SHP77 (cell line): ENCODE data around the gene CLHC1.
"Not testable (repeated sequence)": the region's sequence is repeated elsewhere in the genome, so short reads cannot be mapped to it uniquely, and the experiment has no call there.

ENCODE experiments used
- DNase-seq, 2 experiments: peaks; one replicate each; lab custom pipeline; 2025; lab: John Stamatoyannopoulos, UW

The CLHC1 gene

DNA sequence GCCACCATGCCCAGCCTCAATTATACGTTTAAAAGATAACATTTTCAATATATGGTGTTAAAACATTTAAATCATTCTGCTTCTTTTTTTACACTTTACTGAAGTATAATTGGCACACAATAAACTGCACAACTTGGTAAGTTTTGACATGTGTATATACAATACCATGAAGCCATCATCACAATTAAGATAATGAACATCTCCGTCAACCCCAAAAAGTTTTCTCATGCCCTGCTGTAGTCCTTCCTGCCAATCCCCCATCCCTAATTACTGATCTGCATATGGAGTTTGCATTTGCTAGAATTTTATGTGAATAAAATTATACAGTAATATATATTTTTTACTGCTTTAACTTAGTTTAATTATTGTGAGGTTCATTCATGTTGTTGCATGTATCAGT, 96.6 kb downstream of the CLHC1 start:
- no peak for DNase-seq

GRCh38 chr2:55134316-55134706, 97.8 kb downstream of the CLHC1 start:
- DNase-seq = no peak

GRCh38 chr2:55133467-55134315, 98.4 kb downstream of the CLHC1 start:
- DNase-seq = no peak

- DNase-seq = no peak
Observed at GRCh38 chr2:55130849-55131248, 101.2 kb downstream of the CLHC1 start.

- DNase-seq = not testable (repeated sequence)
Observed at GRCh38 chr2:55126643-55127042, 105.5 kb downstream of the CLHC1 start.
